RPMI8226 (cell line): ENCODE data around the gene TOR3A.
A peak's percentile ranks its signal among the peaks of the same experiment; 100 is the strongest.
"Not testable (repeated sequence)": the region's sequence is repeated elsewhere in the genome, so short reads cannot be mapped to it uniquely, and the experiment has no call there.

Source experiments
- DNase-seq: peaks from one replicate; pipeline ENCODE4 v3.0.0-alpha.2; 2015

TOR3A gene

DNA sequence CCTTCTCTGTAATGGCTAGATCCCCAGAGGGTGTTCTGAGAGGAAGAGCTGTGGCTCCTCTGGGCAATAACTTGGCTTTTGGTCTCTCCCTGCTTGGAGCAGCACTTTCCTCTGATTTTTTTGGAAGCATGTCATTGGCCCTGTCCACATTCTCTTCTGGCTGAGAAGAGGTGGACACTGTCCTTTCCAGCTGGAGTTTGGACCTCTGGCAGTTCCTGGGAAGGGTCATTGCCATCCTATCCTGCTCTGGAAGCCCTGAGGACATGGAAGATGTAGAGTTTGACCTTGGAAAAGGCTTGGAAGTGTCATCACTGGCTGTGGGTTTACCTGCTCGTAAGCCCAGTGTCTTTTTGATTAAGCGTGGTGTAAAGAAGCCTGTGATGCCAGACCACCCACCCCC, 26.8 kb downstream of the TOR3A start:
- DNase-seq: no peak

DNA sequence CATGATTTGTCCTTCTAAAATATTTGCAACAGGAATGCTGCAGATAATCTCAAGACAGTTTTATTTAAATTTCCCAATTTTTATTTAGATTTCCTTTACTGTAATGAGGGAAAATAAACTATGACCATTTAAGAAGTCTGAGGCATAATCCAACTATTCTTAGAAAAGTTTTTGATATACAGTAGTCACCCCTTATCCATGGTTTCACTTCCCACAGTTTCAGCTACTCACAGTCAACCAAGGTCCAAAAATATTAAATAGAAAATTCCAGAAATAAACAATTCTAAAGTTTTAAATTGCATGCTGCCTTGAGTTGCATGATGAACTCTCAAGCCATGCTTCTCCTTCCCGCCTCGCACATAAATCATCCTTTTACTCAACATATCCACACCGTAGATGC, 33.3 kb downstream of the TOR3A start:
- DNase-seq: no peak

DNA sequence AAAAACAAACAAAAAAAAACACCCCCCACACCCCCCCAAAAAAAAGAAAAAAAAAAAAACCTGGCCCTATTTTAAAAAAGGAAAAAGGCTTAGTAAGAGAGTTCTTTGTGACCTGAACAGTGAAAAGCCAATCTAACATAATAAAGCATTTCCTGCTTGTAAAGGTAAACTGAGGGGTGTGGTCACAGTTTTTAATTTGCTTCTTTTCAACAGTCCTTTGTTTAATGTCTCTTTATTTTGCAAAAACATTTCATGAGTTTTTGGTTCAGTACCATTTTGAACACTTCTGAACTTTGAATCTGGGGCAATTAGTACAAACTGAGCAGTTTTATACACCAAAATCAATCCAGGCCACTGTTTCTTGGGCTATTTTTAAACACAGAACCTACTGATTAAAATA, 37.6 kb downstream of the TOR3A start:
- DNase-seq: no peak

DNA sequence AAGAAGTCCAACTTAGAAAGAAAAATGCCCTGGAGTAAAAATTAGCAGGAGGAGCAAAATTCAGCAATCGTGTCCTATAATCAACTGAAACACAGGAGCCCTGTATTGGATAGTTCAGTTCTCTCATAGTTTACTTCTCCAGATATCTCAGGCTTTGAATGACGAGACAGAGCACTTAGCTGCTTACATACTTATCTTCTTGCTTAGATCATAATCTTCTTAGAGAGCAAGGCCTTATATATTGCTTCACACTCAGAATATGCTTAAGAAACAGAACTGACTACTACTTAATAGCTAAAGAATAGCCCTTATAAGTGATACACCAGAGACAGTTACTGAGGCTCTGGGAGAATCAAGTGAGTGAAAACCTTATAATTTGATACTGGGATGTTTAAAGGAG, 38.9 kb downstream of the TOR3A start:
- no peak for DNase-seq

DNA sequence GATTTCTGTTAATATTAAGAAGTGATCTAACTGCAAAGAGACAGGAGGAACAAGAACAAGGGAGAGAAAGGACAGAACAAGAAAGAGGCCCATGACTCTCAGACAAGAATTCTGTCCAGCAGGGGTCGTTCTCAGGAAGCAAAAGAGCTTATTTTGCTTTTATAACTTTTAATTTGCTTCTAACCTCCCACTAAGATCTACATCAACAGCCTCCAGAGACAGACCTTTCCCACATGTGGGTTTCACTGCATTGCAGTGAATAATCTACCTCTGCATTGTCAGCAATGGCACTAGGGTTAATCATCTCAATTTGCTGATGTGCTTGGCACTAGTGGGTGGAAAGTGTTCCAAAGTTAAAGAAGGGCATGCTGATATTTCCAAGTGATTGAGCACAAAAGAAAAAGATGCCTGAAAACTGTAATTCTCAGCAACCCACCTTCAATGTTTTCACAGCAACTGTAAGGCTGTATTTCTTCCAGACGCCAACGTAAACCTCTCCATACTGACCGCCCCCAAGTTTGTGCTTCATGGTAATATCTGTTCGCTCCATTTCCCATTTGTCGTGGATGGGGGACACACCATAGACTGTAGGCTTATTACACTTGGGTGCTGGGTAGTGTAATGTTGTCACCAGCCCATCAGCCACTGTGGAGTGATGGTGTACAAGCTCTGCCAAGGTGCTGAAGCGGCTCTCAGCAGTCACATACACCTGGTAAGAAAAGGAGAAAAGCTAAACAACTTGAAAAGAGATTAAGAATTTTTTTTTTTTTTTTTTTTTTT, 39.5 kb downstream of the TOR3A start:
- DNase-seq: peak; percentile 47

DNA sequence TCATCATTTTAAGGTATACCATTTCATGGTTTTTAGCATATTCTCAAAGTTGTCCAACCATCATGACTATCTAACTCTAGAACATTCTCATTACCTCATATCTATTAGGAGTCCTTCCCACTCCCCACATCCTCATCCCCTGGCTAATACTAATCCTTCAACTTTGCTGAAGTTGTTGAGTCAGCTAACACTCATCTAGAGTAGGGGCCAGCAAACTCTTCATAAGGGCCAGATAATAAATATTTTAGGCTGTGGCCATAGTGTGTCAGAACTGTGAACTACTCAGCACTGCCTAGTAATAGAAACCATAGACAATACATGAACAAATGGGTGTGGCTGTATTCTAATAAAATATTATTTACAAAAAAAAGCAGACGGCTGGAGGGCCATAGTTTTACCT, 43.0 kb downstream of the TOR3A start:
- no peak for DNase-seq

DNA sequence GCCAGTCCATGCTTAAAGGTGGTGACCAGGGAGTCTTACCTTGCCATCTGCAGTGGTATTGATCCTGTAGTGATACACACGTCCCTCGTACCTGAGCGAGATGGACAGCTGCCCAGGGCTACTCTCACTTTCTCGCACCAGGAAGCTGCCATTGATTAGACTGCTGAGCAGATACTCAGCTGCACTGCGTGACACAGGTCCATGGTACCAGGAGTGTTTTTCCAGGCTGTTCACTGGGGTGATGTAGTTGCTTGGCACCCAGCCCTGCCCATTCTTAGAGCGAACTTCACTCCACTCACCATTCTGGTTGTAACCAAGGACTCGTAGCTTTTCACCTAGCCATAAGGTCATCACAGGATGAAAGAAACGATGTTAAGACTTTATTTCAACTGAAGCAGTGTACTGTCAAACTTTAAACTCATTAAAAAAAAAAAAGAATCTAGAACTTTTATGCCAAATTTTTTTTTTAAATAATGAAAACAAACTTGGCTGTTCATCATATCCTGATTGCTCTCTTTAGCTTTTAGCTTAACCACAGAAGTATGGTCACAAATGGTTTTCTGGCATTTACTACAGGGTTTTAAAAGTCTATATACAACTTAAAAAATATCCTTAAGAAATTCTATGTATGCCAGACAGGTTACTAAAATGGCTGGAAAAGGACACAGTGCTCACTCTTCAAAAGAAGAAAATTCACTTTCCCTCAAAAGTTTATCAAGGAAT, 44.6 kb downstream of the TOR3A start:
- DNase-seq: no peak

DNA sequence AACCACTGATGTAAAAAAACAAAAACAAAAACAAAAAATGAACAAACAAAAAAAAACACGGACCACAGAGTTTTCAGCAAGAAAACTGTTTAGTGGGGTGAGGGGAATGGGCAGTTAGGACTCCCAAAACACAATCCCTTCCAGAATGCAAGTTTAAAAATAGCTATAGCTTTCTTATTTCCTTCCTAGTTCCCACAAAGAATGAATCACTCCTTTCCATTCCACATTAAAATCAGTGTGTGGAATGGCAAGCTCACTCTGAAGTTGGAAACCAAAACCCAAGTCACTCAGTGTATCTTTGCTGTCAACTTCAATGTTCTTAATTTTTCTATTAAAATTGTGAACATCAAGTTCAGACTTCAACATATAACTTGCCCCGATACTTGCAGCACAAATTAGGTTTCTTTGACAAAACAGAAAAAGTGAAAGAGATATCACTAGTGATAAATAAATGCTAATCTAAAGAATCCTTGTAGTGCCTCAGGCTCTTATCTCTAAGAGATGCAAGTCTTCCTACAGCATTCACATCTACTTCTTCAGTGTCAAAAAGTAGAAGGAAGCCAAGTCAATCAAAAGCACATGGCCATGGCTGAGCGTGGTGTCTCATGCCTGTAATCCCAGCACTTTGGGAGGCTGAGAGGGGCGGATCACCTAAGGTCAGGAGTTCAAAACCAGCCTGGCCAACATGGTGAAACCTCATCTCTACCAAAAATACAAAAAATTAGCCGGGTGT, 45.5 kb downstream of the TOR3A start:
- no peak for DNase-seq

DNA sequence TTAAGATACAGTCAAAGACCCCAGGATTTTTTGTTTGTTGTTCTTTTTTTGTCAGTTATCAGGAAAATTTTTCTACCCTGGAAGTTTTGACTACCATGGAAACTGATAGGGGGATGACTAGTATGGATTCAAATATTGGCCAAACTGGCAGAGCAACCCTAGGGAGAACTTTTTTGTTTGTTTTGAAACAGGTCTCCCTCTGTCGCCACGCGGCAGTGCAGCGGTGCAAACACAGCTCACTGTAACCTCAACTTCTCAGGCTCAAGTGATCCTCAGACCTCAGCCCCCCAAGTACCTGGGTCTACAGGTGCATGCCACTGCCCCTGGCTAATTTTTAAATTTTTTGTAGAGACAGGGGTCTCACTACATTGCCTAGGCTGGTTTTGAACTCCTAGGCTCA, 46.6 kb downstream of the TOR3A start:
- no peak for DNase-seq

DNA sequence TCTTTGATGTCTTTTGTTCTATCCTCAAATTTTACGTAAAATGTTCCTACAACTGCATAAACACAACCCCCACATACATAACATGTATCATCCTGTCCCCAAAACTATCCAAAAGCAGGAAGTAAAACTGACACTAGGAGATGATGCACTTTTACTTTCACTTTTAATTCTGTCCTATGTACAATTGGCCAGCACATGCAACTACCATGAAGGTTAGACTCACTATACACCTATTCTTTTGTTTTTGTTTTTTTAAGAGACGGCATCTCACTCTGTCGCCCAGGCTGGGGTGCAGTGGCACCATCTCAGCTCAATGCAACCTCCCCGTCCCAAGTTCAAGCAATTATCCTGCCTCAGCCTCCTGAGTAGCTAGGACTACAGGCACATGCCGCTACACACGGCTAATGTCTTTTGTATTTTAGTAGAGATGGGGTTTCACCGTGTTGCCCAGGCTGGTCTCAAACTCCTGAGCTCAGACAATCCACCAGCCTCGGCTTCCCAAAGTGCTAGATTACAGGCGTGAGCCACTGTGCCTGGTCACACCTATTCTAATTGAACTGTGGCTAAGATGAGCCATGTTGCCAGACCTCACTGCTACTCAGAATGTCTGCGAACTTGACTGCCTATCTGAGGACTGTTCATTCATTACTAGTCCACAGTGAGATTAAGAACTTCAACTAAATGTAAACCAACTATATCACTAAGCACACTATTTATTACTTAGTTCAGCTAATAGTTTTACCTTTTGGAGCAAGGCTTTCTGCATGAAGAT, 48.0 kb downstream of the TOR3A start:
- peak; percentile 66 for DNase-seq

DNA sequence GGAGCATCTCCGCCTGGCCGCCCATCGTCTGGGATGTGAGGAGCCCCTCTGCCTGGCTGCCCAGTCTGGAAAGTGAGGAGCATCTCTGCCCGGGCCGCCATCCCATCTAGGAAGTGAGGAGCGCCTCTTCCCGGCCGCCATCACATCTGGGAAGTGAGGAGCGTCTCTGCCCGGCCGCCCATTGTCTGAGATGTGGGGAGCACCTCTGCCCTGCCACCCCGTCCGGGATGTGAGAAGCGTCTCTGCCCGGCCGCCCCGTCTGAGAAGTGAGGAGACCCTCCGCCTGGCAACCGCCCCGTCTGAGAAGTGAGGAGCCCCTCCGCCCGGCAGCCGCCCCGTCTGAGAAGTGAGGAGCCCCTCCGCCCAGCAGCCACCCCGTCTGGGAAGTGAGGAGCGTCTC, 53.3 kb downstream of the TOR3A start:
- not testable (repeated sequence) for DNase-seq

DNA sequence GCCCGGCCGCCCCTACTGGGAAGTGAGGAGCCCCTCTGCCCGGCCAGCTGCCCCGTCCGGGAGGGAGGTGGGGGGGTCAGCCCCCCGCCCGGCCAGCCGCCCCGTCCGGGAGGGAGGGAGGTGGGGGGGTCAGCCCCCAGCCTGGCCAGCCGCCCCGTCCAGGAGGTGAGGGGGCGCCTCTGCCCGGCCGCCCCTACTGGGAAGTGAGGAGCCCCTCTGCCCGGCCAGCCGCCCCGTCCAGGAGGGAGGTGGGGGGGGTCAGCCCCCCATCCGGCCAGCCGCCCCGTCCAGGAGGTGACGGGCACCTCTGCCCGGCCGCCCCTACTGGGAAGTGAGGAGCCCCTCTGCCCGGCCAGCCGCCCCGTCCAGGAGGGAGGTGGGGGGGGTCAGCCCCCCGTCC, 53.8 kb downstream of the TOR3A start:
- DNase-seq: not testable (repeated sequence)

DNA sequence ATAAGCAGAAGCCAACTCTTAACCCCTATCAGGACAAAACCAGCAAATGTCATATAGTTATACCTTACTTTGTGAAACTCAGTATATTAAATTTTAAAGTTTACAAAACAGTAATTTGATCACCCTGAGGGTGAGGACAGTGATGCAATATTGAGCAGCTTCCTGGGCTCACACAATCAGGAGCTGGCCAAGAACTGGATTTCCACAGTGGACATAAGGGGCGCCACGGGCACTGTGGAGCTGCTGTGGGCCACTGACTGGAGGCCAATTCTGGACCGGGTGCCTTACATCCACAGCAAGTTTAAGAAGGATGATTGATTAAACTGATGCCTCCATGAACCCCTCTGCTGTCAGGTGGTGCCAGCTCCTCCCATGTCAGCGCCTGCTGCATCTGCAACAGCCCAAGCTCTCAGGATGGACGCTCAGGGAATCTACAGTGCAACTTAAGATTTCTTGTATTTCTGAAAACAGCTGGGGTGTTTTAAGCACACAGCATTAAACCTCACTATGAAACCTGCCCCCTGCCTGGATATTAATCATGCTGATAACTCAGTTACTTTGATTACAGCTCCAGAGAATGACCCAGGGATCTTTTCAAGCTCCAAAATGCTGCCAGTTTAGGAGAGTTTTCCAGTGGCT, 55.9 kb downstream of the TOR3A start:
- no peak for DNase-seq

DNA sequence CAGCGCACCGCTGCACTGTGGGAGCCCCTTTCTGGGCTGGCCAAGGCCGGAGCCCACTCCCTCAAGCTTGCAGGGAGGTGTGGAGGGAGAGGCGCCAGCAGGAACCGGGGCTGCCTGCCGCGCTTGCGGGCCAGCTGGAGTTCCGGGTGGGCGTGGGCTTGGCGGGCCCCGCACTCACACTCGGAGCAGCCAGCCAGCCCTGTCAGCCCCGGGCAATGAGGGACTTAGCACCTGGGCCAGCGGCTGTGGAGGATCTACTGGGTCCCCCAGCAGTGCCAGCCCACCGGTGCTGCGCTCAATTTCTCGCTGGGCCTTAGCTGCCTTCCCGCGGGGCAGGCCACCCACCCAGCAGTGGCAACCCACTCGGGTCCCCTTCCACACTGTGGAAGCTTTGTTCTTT, 56.9 kb downstream of the TOR3A start:
- DNase-seq: not testable (repeated sequence)

DNA sequence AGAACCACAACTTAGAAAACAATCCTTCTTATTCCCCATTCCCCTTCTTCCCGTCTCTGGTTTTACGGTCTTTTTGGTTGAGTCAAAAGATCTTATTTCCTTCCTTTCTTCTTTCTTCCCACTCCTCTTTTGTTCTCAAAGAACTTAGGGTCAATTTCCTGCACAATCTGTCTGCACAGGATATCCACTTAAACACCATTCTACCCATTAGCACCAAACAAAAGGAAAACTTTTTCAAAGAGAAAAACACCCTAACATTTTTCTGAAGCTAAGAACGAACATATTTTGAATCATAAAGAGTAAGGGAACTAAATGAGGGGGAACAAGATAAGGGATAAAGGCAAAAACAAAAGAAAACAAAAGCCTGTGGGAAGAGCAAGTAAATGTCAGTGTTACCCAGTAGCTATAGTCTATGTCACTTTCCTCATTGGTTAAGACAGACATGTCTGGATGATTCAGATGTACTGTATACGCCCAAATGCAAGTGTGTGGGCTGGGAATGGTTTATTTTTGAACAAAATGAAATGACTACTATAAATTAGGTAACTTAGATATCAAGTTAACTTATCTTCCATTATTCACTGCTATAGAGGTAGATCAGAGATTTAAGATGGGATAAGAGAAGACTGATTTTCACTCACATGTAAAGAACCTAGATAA, 59.9 kb downstream of the TOR3A start:
- DNase-seq: no peak

DNA sequence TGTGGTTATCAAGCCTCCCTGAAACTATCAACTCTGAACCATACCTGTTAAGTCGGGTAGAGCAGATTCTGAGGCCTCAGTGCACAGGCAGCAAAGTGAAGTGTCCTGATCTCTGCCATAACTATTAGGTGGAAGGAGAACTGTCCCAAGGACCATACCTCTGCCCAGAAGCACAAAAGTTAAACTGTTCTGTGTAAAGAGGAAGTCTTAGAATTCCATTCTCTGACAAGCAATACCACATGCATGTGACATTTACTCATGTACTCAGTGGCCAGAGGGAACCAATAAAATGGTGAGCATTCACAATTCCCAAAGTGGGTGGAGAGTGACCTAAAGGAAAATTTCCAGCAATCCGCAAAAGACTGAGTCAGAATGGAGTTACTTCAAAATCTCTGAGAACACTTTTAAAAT, 61.0 kb downstream of the TOR3A start:
- DNase-seq: no peak

DNA sequence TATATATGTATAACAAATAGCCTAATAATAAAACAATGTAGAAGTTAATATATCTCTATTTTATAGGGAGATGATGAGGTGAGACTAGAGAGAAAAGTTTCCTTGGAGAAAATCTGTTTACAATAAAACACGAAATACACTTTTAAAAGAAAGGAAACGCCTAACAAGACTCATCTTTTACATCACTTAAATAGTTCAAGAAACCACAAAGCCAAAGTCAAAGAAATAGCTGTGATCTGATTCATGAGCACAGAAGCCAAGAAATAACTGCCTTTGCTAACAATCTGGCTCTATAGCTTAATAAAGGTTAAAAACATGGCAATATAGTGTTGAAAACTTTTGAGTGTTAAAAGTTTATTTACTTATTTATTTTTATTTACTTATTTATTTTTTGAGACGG, 61.5 kb downstream of the TOR3A start:
- no peak for DNase-seq

DNA sequence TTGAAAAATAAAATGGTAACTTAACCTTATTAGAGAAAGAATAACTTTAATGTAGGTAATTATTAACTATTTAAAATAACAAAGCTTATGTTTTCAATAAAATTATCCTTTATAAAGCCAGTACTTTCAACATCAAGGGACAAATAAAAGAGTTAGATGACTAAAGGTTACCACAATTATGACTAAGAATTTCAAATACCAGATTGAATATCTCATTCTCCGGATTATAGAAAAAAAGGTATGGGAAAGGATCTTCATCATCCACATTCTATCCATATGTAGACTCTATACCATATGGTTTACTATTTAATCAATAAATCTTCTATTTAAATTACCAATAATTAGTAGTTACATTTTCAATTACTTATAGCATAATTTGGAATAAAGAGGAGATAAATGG, 62.8 kb downstream of the TOR3A start:
- DNase-seq: no peak

DNA sequence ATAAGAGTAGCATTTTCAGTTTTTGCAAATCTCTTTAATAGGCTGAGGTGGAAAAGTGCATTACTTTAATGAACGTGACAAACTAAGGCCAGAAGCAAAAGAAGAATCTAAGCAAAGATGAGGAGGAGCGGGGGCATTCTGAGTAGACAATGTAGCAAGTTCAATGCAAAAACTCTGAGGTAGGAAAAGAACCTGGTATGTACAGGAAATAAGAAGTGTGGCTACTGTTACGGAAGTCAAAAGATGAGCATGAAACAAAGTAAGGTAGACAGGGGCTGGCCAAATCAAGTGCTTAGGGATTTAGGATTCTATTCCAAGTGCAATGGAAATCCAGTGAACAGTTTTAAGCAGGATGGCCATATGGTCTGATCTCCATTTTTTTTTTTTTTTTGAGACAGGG, 63.7 kb downstream of the TOR3A start:
- DNase-seq: no peak
